ENCODE data around the gene SLC7A4. TPM values are rescaled to one million over a fixed set of nuclear protein-coding genes. Genes with fewer than 3 reads are reported as not detected.

Gene SLC7A4
- total and polyA plus RNA-seq, 2 donors (not counting 1 experiment from before 2014, with no cell fraction given), result not detected

DNA sequence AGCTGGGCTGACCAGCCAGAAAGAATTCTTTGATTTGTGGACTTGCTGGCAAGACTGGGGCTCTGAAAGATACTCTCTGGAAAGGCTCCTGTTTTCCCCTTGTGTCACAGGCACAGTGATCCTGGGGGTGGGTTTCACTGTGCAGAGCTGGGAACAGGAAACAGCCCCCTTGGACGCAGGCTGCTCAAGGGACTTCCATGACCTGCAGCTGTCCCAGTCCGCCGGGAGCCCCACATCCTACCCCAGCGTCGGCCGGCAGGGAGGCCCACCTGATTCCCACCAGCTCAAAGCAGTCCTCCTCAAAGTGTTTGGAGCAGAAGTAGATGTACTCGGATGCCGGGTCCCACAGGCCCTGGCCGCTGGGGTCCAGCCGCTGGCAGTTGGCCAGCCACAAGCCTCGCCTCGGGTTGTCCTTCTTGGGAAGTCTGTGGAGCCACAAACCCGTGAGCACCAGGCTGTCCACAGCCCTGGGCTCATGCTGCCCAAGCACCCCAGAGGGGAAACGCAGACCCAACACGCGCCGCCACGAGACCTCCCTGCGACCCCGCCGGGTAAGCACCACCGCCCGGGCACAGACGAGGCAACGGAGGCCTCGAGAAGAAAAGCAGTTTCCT lies 31.3 kb downstream of the SLC7A4 start:
- Histone ChIP-seq H4K20me1 (ENCODE audit: control insufficient read depth, insufficient read depth, low read length, poor library complexity, severe bottlenecking) (peaks cover 24% of the 10 kb centered on the region), H3K36me3 (replicated peaks in 1 of 2; ENCODE audit: control extremely low read depth in 1 of 2, control insufficient read depth in 1 of 2, extremely low read depth in 1 of 2, insufficient read depth in 2 of 2, low read length in 1 of 2) (peaks cover 0 to 24% of the 10 kb centered on the region in 2 experiments), H3K9ac (ENCODE audit: low read length) (peak overlapping the region; percentile 88), H3K4me2 (replicated peaks; ENCODE audit: low read depth, low read length, poor library complexity, severe bottlenecking) (peak overlapping the region; percentile 97), H2AFZ (ENCODE audit: insufficient read depth, low read depth, low read length, poor library complexity, severe bottlenecking) (peak overlapping the region; percentile 89), H3K27ac (ENCODE audit: low read length in 2 of 2) (peak overlapping the region; percentile 91 to 96), H3K27me3 (replicated peaks in 1 of 4; ENCODE audit: control extremely low read depth in 1 of 4, control insufficient read depth in 3 of 4, insufficient read depth in 4 of 4, low read length in 3 of 4) (no peaks in the 10 kb centered on the region), H3K79me2 (ENCODE audit: control insufficient read depth, insufficient read depth, low read length) (peaks cover 21% of the 10 kb centered on the region), H3K4me1 (ENCODE audit: control insufficient read depth in 2 of 2, insufficient read depth in 2 of 2, low read length in 2 of 2) (peaks cover 24 to 36% of the 10 kb centered on the region in 2 donors), H3K4me3 (ENCODE audit: control extremely low read depth in 1 of 5, extremely low read depth in 1 of 5, insufficient read depth in 1 of 5, low read depth in 2 of 5, low read length in 4 of 5) (peak overlapping the region; percentile 17 to 99 (median 82)), H3K9me3 (ENCODE audit: control extremely low read depth in 1 of 3, control insufficient read depth in 2 of 3, insufficient read depth in 1 of 3, low read length in 2 of 3) (peaks cover 0 to 5% (median 0%) of the 10 kb centered on the region in 3 donors)
- TF ChIP-seq, protein P1, sequence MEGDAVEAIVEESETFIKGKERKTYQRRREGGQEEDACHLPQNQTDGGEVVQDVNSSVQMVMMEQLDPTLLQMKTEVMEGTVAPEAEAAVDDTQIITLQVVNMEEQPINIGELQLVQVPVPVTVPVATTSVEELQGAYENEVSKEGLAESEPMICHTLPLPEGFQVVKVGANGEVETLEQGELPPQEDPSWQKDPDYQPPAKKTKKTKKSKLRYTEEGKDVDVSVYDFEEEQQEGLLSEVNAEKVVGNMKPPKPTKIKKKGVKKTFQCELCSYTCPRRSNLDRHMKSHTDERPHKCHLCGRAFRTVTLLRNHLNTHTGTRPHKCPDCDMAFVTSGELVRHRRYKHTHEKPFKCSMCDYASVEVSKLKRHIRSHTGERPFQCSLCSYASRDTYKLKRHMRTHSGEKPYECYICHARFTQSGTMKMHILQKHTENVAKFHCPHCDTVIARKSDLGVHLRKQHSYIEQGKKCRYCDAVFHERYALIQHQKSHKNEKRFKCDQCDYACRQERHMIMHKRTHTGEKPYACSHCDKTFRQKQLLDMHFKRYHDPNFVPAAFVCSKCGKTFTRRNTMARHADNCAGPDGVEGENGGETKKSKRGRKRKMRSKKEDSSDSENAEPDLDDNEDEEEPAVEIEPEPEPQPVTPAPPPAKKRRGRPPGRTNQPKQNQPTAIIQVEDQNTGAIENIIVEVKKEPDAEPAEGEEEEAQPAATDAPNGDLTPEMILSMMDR (IDR thresholded peaks at IDR 0.05), result no peak
- TF ChIP-seq EZH2 (IDR thresholded peaks at IDR 0.05; ENCODE audit: borderline replicate concordance, insufficient read depth, low read depth, low read length, poor library complexity, severe bottlenecking), result no peak
- CTCF ChIA-PET, result no interaction called here
- ATAC-seq (ENCODE audit: low read depth) (no peak), DNase-seq (peak; percentile 37)
- 4% methylated on average over 26 of the region's 26 CpGs for WGBS (ENCODE audit: insufficient coverage)
- H3K27me3 Mint-ChIP-seq, result no peaks in the 10 kb centered on the region
- H3K4me1 Mint-ChIP-seq, result peaks cover 32% of the 10 kb centered on the region
- POLR2A ChIA-PET, result no interaction called here
- intact Hi-C loops (cut with micrococcal nuclease), result loop anchor here (5.0 kb wide), 3 partner anchors 641 to 884 kb away; partner anchors contain the start of genes RANBP1, SDF2L1 and TRMT2A
- peak overlapping the region; percentile 99 for H3K27ac Mint-ChIP-seq
- H3K4me3 Mint-ChIP-seq, result peak overlapping the region; percentile 95
- H3K9me3 Mint-ChIP-seq (ENCODE audit: insufficient read depth), result no peaks in the 10 kb centered on the region

All from B cell (primary cell).